Astrocyte (in vitro differentiated cells and primary cell): ENCODE results near the gene ABCB1. TPM values are rescaled to one million over a fixed set of nuclear protein-coding genes. Genes with fewer than 3 reads are reported as not detected.

ENCODE experiments used
- DNase-seq: peaks from one replicate; pipeline ENCODE4 v3.0.0-alpha.2; 2010; ENCODE audit warnings: low read depth
- FAIRE-seq: peaks from 2 replicates; lab custom pipeline; 2011; peaks lifted over from hg19 to GRCh38; lab: Jason Lieb, UNC
- H2AFZ ChIP-seq: 2 replicates; pipeline ENCODE4 v1.6.0; 2012; ENCODE audit warnings: low read depth, low read length, inconsistent platforms
- H3K27ac ChIP-seq: 2 replicates; pipeline ENCODE4 v1.5.1; 2011; ENCODE audit warnings: low read depth, low read length, inconsistent platforms
- H3K27me3 ChIP-seq: 2 replicates; pipeline ENCODE4 v1.6.0; 2011; ENCODE audit warnings: low read length, inconsistent platforms; ENCODE audit not compliant: insufficient read depth
- H3K36me3 ChIP-seq: 2 replicates; pipeline ENCODE4 v1.5.1; 2011; ENCODE audit warnings: low read length, inconsistent platforms; ENCODE audit not compliant: insufficient read depth
- H3K4me1 ChIP-seq: 2 replicates; pipeline ENCODE4 v1.5.1; 2011; ENCODE audit warnings: low read length, inconsistent platforms; ENCODE audit not compliant: insufficient read depth
- H3K4me2 ChIP-seq: 2 replicates; pipeline ENCODE4 v1.6.0; 2012; ENCODE audit warnings: low read length, inconsistent platforms
- H3K4me3 ChIP-seq: 2 replicates; pipeline ENCODE4 v1.5.1; 2011; ENCODE audit warnings: low read depth, mild to moderate bottlenecking, low read length, inconsistent platforms; ENCODE audit not compliant: insufficient read depth
- H3K79me2 ChIP-seq: 2 replicates; pipeline ENCODE4 v1.6.0; 2012; ENCODE audit warnings: mild to moderate bottlenecking, low read length, inconsistent platforms; ENCODE audit not compliant: insufficient read depth
- H3K9ac ChIP-seq: 2 replicates; pipeline ENCODE4 v1.6.0; 2012; ENCODE audit warnings: mild to moderate bottlenecking, low read length, inconsistent platforms
- H3K9me3 ChIP-seq: 2 replicates; pipeline ENCODE4 v1.5.1; 2012; ENCODE audit warnings: low read depth, mild to moderate bottlenecking, low read length, inconsistent platforms; ENCODE audit not compliant: insufficient read depth
- H4K20me1 ChIP-seq: 2 replicates; pipeline ENCODE4 v1.6.0; 2012; ENCODE audit warnings: low read length, inconsistent platforms; ENCODE audit not compliant: insufficient read depth
- H3K27ac Mint-ChIP-seq: one replicate; pipeline ENCODE4 v1.8.0; 2021; ENCODE audit warnings: mild to moderate bottlenecking, mixed read lengths; ENCODE audit not compliant: unreplicated experiment
- H3K27me3 Mint-ChIP-seq: one replicate; pipeline ENCODE4 v1.8.0; 2021; ENCODE audit warnings: low read depth, mixed read lengths; ENCODE audit not compliant: unreplicated experiment
- H3K36me3 Mint-ChIP-seq: one replicate; pipeline ENCODE4 v1.8.0; 2021; ENCODE audit warnings: low read depth, mixed read lengths; ENCODE audit not compliant: unreplicated experiment
- H3K4me1 Mint-ChIP-seq: one replicate; pipeline ENCODE4 v1.8.0; 2021; ENCODE audit warnings: low read depth, mixed read lengths; ENCODE audit not compliant: unreplicated experiment
- H3K4me3 Mint-ChIP-seq: one replicate; pipeline ENCODE4 v1.8.0; 2021; ENCODE audit warnings: mild to moderate bottlenecking, moderate library complexity, mixed read lengths; ENCODE audit not compliant: unreplicated experiment
- H3K9me3 Mint-ChIP-seq: one replicate; pipeline ENCODE4 v1.8.0; 2021; ENCODE audit warnings: mild to moderate bottlenecking, mixed read lengths; ENCODE audit not compliant: unreplicated experiment
- CTCF ChIP-seq: IDR thresholded peaks from 2 replicates; pipeline ENCODE4 v1.5.1; 2011; ENCODE audit warnings: low read depth, mild to moderate bottlenecking, inconsistent platforms, low read length, moderate library complexity; ENCODE audit not compliant: insufficient read depth
- EZH2 ChIP-seq: IDR thresholded peaks from 2 replicates; pipeline ENCODE4 v1.6.1; 2012; ENCODE audit warnings: mild to moderate bottlenecking, low read length, inconsistent platforms; ENCODE audit not compliant: insufficient read depth
- total RNA-seq: library from RNA; stranded (reverse); gene quantifications from 2 replicates; pipeline ENCODE4 v1.2.1, GENCODE V29; 2021

ABCB1 gene
- total RNA-seq, 1 donor from 2014 or later, result 0.79 TPM

DNA sequence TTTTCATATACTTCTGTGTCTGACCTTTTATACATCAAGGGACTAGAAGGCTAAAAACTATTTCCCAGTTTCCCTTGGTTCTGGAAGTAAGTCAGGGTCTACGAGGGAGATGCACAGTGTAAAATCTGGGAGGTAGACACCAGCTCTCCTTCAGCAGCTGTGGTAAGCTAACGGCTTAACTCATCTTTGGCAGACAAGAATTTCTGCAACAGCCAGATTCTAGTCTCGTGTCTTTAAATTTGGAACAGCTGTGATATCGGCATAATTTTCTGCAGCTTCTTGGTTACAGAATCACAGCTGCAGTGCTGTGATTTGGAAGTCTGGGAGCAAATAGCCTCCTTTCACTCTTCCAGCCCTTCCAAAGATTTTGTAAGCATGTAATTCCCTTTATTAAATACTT lies 87.8 kb downstream of the ABCB1 start:
- DNase-seq (no peak), FAIRE-seq (no peak)
- peaks cover 6% of the 10 kb centered on the region for H3K27me3 Mint-ChIP-seq
- Histone ChIP-seq H3K9me3 (no peaks in the 10 kb centered on the region), H3K79me2 (no peaks in the 10 kb centered on the region), H3K27ac (no peak overlapping the region), H3K27me3 (no peaks in the 10 kb centered on the region), H3K4me3 (no peak overlapping the region), H3K36me3 (no peaks in the 10 kb centered on the region), H4K20me1 (no peaks in the 10 kb centered on the region), H3K4me2 (no peak overlapping the region), H2AFZ (no peak overlapping the region), H3K9ac (no peak overlapping the region), H3K4me1 (no peaks in the 10 kb centered on the region)
- no peak overlapping the region for H3K27ac Mint-ChIP-seq
- H3K36me3 Mint-ChIP-seq, result no peaks in the 10 kb centered on the region
- no peak overlapping the region for H3K4me3 Mint-ChIP-seq
- no peak for TF ChIP-seq CTCF
- no peak for TF ChIP-seq EZH2
- H3K9me3 Mint-ChIP-seq, result no peaks in the 10 kb centered on the region
- peaks cover 3% of the 10 kb centered on the region for H3K4me1 Mint-ChIP-seq

- no peak overlapping the region for H3K4me3 ChIP-seq
Measured at GRCh38 chr7:87511510-87511909, 89.2 kb downstream of the ABCB1 start.

More at GRCh38 chr7:87511510-87511909, 89.2 kb downstream of the ABCB1 start:
- no peak overlapping the region for H3K27ac ChIP-seq
- H3K79me2 ChIP-seq, result no peaks in the 10 kb centered on the region
- DNase-seq (no peak), FAIRE-seq (no peak)
- no peaks in the 10 kb centered on the region for H3K27me3 ChIP-seq
- no peak for TF ChIP-seq CTCF
- no peak for TF ChIP-seq EZH2
- Mint-ChIP-seq H3K27ac (no peak overlapping the region), H3K27me3 (peaks cover 8% of the 10 kb centered on the region), H3K36me3 (no peaks in the 10 kb centered on the region), H3K4me3 (no peak overlapping the region), H3K4me1 (no peaks in the 10 kb centered on the region), H3K9me3 (no peaks in the 10 kb centered on the region)
- H2AFZ ChIP-seq, result no peak overlapping the region
- no peaks in the 10 kb centered on the region for H3K9me3 ChIP-seq
- no peak overlapping the region for H3K4me2 ChIP-seq
- no peak overlapping the region for H3K9ac ChIP-seq
- no peaks in the 10 kb centered on the region for H3K4me1 ChIP-seq
- H4K20me1 ChIP-seq, result no peaks in the 10 kb centered on the region
- H3K36me3 ChIP-seq, result no peaks in the 10 kb centered on the region
